ENCODE measurements around the gene FBXO21.

DNA sequence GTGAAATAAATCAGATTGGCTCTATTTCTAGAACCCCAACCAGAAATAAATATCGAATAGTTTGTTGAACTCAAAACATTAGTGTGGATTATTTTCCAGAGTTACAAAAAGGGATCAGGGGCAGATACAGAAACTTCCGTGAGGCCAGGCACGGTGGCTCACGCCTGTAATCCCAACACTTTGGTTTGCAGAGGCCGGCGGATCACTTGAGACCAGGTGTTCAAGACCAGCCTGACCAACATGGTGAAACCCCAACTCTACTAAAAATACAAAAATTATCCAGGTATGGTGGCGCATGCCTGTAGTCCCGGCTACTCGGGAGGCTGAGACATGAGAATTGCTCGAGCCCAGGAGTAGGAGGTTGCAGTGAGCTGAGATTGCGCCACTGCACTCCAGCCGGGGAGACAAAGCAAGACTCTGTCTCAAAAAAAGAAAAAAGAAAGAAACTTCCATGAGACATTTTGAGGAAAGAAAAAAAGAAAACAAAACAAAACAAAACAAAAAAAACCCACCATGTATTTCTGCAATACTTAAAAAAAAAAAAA lies 2.1 kb downstream of the FBXO21 start:
- TF ChIP-seq, protein P1, sequence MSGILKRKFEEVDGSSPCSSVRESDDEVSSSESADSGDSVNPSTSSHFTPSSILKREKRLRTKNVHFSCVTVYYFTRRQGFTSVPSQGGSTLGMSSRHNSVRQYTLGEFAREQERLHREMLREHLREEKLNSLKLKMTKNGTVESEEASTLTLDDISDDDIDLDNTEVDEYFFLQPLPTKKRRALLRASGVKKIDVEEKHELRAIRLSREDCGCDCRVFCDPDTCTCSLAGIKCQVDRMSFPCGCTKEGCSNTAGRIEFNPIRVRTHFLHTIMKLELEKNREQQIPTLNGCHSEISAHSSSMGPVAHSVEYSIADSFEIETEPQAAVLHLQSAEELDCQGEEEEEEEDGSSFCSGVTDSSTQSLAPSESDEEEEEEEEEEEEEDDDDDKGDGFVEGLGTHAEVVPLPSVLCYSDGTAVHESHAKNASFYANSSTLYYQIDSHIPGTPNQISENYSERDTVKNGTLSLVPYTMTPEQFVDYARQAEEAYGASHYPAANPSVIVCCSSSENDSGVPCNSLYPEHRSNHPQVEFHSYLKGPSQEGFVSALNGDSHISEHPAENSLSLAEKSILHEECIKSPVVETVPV (CRISPR knock-in tag; IDR thresholded peaks at IDR 0.05) = no peak
- no peak for TF ChIP-seq ZFP3 (CRISPR knock-in tag; IDR thresholded peaks at IDR 0.05)
- TF ChIP-seq ZC3H10 (CRISPR knock-in tag; IDR thresholded peaks at IDR 0.05) = no peak
- TF ChIP-seq TOX (CRISPR knock-in tag; IDR thresholded peaks at IDR 0.05; ENCODE audit: borderline replicate concordance) = no peak

All from SK-N-SH treated with all-trans-retinoic acid at 6 μM for 48 hours (cell line).